NOMO-1 treated with dmso at 0.1 percent for 144 hours (cell line): ENCODE data around the gene TPT1.
"Not testable (repeated sequence)": the region's sequence is repeated elsewhere in the genome, so short reads cannot be mapped to it uniquely, and the experiment has no call there.

ENCODE experiments used
- DNase-seq: peaks from one replicate; lab custom pipeline; 2025; ENCODE audit not compliant: unreplicated experiment; lab: John Stamatoyannopoulos, UW

TPT1 gene

DNA sequence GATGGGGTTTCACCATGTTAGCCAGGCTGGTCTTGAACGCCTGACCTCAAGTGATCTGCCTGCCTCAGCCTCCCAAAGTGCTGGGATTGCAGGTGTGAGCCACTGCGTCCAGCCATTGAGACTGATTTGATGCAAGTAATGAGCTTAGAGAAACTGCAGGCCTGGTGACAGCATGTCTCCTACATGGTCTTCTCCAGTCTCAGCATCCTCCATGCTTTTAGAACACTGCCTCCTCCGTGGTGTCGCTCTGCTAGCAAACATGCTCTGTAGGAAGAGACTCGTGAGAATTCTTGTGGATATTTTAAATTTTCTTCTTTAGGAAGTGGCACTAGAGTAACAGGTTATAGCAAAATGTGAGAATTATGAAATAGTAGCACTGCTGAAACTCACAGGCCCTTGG is 37.1 kb downstream of the TPT1 start:
- no peak for DNase-seq

DNA sequence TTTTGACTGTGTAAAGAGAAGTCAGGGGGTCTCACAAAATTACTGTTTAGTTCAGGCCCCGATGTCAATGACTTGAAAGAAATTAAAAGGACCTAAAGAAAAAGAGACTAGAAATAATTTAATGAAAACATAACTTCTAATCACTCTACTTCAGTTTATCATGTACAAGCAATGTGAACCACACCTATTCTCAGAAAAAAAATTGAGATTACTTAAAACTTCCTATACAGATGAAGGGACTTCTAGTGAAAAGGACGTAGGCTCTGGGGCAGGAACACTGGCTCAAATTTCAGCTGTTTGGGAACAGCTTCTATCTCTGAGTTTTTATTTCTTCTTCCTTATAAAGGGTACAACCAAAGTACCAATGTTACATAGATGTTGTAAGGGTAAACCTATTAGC is 38.0 kb downstream of the TPT1 start:
- no peak for DNase-seq

DNA sequence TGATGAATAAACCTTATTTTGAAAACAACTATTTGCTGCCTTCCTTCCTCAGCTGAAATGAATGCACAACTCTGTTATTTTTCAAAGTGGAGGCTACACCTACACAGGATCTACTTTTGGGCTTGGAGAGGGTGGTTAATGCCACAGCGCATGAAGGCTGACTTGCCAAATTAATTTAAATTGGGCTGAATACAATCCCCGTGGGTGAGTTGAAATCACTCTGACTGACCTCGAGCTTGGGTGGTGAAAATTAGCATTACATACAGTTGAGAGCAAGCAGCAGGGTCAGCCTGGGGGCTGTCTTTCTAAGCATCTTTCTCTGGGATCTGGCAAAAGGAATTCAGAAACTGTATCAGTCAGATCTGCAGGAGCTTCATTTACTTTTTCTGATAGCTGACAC is 38.5 kb downstream of the TPT1 start:
- DNase-seq: no peak

DNA sequence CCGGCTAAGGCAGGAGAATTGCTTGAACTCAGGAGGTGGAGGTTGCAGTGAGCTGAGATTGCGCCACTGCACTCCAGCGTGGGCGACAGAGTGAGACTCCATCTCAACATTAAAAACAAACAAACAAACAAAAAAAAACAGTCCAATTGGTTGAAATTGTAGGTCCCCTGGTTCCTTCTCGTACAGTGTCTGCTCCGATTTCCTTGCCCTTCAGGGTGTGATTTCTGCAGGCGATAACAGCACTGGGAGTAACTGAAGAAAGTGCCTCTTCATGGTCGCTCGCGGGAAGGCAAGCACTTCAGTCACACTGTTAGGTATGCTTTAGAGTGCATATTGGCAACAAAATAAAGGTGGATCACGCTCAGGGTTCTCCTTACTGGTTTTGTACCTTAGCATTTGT is 39.7 kb downstream of the TPT1 start:
- no peak for DNase-seq

DNA sequence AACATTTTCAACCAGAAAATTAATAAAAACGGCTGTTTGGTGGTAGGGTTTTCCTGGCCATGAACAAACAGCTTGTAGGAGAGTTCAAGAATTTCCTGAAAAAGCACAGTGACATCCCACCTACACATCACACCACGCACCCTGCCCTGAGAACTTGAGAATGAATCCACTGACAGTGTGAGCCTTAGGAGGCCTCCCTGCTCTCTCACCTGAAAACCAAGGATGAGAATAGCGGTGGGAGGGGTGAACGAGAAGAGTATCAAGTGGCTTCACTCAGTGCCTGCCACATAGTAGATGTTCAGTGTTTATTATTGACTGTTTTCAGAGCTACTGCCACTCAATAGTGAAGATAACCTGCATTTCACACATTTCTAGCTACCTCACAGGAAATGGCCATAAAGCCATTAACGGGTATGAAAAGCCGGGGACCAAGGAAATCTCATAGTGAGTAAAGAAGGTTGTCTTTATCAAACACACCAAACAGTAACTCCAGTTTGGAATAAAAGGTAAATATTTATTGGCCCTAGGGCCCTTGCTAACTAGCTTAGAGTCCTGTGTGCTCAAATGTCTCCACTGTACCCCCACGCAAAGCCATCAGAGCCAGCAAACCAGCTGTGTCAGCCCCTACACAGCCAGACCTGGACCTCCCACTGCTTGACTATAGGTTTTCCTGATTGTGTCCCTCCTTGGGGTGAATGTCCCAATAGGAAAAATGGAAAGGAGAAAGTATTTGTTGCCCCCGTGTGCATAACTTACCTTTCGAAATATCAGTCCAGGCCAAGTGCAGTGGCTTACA is 40.6 kb downstream of the TPT1 start:
- DNase-seq: no peak

DNA sequence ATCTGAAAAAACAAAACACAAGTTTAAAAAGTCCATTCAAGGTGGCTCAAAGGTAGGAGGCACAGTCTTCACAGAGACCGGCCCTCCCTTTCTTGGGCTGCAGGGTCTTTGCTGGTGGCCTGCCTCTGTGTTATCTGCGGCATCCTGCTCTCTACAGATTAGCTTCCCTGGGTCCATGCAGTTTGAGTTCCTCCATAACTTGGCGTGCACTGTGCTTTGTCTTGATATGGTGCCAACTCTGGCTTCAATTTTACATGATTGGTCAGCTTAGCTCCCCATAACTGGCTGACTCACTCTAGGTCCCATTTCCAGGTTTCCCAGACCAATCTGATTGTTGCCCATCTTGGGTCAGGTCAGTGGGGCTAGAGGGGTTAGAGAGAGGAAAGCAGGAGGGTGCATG is 41.8 kb downstream of the TPT1 start:
- no peak for DNase-seq

DNA sequence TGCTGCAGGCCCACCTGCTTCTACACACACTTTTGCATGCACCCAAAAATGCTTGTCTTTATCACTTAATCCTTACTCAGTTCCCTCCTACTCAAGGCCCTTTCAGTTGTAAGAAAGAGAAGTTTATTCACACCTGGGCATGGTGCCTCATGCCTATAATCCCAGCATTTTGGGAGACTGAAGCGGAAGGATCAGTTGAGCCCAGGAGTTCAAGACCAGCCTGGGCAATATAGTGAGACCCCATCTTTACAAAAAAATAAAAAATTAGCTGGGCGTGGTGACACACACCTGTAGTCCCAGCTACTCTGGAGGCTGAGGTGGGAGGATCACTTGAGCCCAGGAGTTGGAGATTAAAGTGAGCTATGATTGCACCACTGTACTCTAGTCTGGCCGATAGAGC is 42.4 kb downstream of the TPT1 start:
- DNase-seq: not testable (repeated sequence)

DNA sequence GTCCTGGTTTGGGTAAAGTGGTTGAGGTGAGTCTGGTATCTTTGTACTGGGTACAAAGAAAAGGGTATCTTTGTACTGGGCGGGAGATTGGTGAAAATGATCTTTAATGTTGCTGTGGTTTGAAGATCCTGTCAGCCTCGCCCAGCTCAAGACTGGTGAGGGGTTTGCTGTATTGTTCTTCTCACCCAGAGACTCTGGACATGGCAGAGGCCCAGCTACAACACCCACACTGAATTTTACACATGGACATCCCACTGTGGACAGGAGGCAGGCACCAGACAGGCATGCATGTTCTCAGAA is 42.8 kb downstream of the TPT1 start:
- no peak for DNase-seq

DNA sequence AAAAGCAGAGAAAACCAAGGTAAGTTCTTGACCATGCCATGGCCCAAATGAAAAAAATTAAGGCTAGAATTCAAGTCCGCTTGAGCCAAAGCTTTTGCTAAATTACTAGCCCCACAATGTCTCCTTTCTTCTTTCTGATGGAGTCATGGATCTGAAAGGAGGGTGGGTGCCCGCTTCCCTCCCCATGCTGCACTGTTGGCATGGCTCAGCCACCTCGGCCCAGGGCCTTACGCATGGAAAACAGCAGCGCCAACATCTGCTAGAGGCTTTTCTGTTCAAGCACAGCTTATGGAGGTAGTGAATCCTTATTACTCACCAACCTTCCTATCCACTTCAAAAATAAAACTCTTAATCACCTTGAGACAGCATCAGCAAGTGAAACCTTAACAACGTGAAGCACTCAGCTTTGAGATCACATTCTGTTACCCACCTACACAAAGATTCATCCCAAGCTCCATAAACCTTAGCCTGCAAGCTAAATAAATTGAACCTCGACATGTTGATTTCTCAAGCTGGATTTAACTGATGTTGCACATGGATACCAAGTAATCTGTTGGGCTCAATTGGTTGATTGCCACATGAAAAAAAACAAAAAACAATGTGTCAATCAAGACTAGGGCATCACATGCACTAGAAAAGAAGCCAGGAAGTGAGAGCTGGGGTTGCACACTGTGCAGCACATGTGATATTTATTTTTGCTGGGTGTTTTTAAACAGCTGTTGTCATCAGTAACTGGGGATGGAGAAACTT is 43.4 kb downstream of the TPT1 start:
- DNase-seq: no peak

DNA sequence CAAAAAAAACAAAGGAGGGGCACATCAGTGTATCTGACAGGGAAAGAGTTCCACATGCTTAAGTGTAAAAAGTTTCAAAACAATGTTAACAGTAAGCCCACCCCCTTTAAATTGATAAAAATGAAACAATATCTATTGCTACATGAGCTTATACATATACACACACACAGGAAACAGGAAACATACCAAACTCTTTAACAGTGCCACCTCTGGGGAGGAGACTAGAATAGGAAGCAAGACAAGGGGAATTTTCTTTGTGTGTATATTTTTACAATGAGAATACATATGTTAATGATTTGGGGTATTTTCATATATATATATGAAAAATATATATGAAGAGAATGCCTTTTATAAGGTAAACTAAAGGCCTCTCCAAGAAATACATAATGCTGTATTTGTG is 44.7 kb downstream of the TPT1 start:
- DNase-seq: no peak

DNA sequence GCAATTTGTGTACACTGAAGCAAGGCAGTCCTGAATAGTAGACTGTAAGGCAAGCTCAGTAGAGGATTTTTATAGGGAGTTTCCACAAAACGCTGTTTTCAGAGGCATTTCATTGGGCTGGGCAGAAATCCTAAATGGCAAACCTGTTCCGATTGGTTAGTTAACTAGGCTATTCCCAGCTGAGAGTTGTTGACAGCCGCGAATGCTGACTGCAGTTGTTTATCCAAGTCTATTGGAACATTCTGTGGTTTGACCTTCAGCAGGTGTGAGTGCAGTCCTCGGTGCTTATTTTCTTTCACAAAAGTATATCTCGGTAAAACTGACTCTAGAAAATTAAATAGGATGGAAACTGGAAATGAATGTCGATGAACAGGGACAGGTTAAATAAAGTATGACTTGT is 45.4 kb downstream of the TPT1 start:
- no peak for DNase-seq

DNA sequence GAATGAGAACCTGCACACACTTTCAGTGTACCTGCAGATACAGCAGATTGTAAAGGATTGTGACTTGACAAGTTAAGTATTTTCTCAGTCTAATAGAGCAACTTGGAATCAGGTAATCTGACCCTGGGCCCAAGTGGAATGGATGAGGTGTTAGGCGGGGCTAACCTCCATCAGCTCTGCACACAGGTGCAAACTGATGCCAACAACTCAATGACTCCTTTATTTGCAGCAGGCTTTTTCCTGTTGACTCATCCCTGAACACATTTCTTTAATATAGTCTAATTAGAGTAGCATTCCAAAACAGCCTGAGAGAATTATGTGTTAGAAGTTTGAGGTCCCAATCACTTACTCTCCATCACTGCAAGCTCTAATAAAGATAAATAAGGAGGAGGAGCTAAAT is 48.8 kb downstream of the TPT1 start:
- no peak for DNase-seq

DNA sequence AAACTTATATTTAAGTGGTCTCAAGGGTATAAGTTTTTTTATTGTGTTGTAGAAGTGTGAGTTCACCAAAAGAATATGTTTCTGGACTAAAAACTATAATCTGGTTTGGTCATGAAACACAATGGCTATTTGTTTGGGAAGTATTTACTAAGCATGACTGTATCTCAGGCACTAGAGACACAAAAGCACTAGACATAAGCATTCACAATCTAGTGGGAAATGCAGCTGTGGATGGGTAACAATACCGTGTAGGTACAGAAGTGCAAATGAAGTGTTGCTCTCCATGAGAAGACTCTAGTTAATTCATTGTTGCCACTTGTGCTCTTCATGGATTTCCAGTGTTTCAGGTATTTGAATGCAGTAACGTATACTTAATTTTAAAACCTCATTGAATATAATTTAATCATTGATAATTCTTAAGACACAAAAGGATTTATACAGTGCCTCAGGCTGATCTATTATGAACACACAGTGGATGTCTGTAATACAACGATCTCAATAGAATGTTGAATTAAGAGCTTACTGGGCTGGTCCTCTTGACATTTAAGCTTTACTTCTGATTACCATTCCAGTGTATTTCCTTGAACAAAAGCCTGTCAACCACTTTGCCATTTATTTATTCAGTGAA is 50.9 kb downstream of the TPT1 start:
- DNase-seq: no peak
